GM12875 (cell line): ENCODE results near the gene METTL16.

ENCODE experiments used
- H3K4me3 ChIP-seq: one replicate; pipeline ENCODE4 v1.5.1; 2011; ENCODE audit warnings: low read depth, low read length, control low read depth
- TF ChIP-seq, protein P1 (sequence below): IDR thresholded peaks from 2 replicates; pipeline ENCODE4 v1.5.1; 2011; ENCODE audit warnings: low read depth, mild to moderate bottlenecking, control low read depth, inconsistent platforms, low read length, moderate library complexity, borderline replicate concordance; ENCODE audit not compliant: insufficient read depth

METTL16 gene

DNA sequence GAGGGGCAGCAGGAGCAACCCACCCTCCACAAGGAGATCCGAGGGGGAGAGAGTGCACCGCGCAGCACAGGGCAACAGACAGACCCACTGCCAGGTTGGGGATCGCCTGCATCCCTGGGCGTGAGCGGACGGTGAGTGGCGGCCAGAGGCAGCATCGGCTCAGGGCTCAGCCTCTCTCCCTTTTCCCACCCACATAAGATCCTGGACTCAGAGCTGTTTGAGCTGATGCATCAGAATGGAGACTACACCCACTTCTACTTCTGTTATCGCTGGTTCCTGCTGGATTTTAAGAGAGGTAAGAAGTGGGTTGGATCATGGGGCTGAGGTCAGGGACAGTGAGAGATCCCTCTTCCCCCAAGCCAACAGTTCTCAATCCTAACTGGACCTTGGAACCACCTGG, 134.0 kb downstream of the METTL16 start:
- H3K4me3 ChIP-seq: no peak overlapping the region
- TF ChIP-seq, protein P1, sequence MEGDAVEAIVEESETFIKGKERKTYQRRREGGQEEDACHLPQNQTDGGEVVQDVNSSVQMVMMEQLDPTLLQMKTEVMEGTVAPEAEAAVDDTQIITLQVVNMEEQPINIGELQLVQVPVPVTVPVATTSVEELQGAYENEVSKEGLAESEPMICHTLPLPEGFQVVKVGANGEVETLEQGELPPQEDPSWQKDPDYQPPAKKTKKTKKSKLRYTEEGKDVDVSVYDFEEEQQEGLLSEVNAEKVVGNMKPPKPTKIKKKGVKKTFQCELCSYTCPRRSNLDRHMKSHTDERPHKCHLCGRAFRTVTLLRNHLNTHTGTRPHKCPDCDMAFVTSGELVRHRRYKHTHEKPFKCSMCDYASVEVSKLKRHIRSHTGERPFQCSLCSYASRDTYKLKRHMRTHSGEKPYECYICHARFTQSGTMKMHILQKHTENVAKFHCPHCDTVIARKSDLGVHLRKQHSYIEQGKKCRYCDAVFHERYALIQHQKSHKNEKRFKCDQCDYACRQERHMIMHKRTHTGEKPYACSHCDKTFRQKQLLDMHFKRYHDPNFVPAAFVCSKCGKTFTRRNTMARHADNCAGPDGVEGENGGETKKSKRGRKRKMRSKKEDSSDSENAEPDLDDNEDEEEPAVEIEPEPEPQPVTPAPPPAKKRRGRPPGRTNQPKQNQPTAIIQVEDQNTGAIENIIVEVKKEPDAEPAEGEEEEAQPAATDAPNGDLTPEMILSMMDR: no peak

GRCh38 chr17:2376107-2376506, 135.6 kb downstream of the METTL16 start:
- TF ChIP-seq, protein P1: no peak
- H3K4me3 ChIP-seq: no peak overlapping the region

DNA sequence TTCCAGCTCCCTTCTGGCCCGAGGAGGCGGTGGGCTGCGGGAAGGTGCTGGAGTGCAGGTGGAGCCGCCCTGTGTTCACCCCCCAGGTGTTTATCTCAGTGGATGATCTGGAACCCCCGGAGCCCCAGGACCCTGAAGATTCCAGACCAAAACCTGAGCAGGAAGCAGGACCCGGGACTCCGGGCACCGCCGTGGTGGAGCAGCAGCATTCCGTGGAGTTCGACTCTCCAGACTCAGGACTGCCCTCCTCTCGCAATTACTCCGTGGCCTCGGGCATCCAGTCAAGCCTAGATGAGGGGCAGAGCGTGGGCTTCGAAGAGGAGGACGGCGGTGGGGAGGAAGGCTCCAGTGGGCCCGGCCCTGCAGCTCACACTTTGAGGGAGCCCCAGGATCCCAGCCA, 136.3 kb downstream of the METTL16 start:
- TF ChIP-seq, protein P1: no peak
- H3K4me3 ChIP-seq: no peak overlapping the region

GRCh38 chr17:2374549-2375285, 137.0 kb downstream of the METTL16 start:
- H3K4me3 ChIP-seq: no peak overlapping the region
- TF ChIP-seq, protein P1: no peak

DNA sequence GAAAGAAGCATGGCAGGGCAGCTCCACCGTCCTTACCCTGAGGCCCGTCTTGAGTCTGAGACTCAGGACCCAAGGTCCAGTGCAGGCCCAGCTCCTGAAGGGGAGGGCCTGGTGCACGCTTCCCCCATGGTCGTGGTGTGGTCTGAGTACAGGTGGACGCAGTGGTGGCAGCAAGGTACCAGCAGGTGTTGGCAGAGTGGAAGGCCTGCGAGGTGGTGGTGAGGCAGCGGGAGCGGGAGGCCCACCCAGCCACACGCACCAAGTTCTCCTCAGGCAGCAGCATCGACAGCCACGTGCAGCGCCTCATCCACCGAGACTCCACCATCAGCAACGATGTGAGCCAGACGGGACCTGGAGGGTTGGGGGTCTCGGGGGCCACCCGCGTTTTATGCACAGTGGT, 138.5 kb downstream of the METTL16 start:
- TF ChIP-seq, protein P1: no peak
- no peak overlapping the region for H3K4me3 ChIP-seq

GRCh38 chr17:2372681-2373080, 139.0 kb downstream of the METTL16 start:
- TF ChIP-seq, protein P1: no peak
- H3K4me3 ChIP-seq: no peak overlapping the region

DNA sequence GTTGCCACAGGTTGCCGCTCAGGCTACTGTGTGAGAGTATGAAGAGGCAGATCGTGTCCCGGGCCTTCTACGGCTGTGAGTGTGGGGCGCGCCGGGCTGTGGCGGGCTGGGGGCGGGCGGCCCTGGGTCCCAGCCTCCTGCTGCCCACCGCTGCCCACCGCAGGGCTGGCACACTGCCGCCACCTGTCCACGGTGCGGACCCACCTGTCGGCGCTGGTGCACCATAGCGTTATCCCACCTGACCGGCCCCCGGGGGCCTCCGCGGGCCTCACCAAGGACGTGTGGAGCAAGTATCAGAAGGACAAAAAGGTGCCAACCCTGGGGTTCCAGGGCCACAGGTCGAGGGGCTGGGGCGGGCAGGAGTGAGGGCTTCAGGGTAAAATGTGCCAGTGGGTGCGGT, 139.5 kb downstream of the METTL16 start:
- no peak overlapping the region for H3K4me3 ChIP-seq
- TF ChIP-seq, protein P1: no peak
